RWPE1 (cell line): Measurements from ENCODE around the gene CHML.

Experiments used
- CTCF ChIA-PET: fragments of 350-600 bp; sonication (Branson Sonifier 250); formaldehyde crosslinking; extraction: SDS; loops from one replicate; lab custom pipeline; 2021; lab: Yijun Ruan, JAX
- POLR2A ChIA-PET: fragments of 400-600 bp; formaldehyde crosslinking; extraction: SDS; loops from one replicate; lab custom pipeline; 2020; ENCODE audit warnings: antibody characterized with exemption; ENCODE audit not compliant: low non-redundant PET; lab: Yijun Ruan, JAX
- DNase-seq: peaks from one replicate; pipeline ENCODE4 v3.0.0; 2012; ENCODE audit warnings: low spot score
- H3K27ac ChIP-seq: fragments of 450-650 bp; 2 replicates; pipeline ENCODE4 v1.5.1; 2017
- CTCF ChIP-seq: fragments of 450-650 bp; conservative IDR thresholded peaks from 2 replicates; pipeline ENCODE4 v1.5.1; 2017; ENCODE audit warnings: low read depth, mild to moderate bottlenecking

Gene CHML

DNA sequence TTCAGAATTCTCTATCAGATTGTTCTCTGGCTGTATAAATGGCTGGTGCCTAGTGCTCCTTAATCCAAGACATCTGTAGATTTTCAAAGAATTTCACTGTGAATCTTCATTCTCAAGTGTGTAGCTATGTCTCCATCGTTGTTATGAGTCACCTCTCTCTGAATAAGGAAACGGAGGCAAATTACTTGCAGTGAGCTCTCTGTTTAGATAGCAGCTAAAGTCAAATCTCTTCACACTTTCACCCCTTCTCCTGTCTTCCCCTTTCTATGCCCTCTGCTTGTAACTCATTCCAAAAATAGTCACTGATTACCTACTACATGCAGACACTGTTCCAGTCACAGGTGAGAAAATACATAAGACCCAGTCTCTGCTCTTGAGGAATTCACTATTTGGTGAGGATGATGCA lies 39.7 kb downstream of the CHML start:
- TF ChIP-seq CTCF = no peak
- ChIA-PET POLR2A (no interaction called here), CTCF (interaction anchor here (1.1 kb wide), 1 partner anchor 11 kb away, joined by 5 read pairs; no protein-coding TSS in a partner anchor)
- no peak for DNase-seq
- no peak overlapping the region for H3K27ac ChIP-seq

DNA sequence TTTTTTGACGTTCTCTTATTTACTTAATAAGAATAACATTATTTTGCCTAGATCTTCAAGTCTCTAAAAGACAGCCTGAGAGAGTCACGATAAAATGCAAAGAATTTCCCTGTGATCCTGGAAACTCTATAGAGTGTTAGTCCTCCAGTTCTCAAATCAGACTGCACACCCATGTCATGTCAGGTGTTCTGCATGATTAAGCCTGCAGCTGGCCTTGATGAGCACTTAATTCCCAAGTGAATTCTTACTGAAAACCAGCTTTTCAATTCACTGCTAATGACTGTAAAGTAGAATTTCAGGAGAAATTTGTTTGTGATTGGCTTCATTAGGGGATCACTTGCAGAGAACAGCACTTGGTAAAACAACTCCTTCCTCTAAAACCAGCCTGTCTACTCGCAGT lies 41.9 kb downstream of the CHML start:
- DNase-seq = no peak
- no peak for TF ChIP-seq CTCF
- CTCF ChIA-PET = no interaction called here
- no peak overlapping the region for H3K27ac ChIP-seq
- POLR2A ChIA-PET = no interaction called here

DNA sequence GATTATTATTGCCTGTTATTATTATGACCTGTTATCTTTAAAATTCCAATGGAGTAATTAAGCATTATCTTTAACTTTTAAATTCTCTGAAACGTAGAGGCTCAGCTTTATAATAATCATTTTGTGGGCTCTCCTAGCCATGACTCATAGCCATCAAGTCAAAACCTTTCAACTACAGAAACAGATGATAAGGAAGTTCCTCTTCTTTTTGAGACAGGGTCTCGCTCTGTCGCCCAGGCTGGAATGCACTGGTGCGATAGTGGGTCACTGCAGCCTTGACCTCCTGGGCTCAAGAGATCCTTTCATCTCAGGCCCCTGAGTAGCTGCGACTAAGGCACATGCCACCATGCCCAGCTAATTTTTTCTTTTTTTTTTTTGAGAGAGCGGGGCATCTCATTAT lies 43.5 kb downstream of the CHML start:
- ChIA-PET POLR2A (no interaction called here), CTCF (interaction anchor here (0.6 kb wide), 1 partner anchor 59 kb away, joined by 3 read pairs; no protein-coding TSS in a partner anchor)
- no peak for DNase-seq
- TF ChIP-seq CTCF = no peak
- no peak overlapping the region for H3K27ac ChIP-seq

DNA sequence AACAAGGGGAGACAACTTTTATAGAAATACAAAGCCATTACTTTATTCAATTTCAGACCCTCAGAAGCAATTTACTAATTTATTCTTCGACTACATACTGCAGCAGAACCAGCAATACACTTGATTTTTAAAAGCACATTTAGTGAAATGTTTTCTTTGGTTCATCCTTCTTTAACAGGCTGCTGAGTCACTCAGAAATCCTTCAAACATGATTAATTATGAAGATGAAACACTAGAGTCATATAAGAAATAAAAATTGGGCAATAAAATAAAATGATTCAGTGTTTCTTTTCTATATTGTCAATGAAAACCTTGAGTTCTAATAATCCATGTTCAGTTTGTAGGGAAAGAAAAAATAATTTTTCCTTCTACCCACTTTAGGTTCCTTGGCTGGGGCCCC lies 47.0 kb downstream of the CHML start:
- DNase-seq = peak; percentile 55
- ChIA-PET POLR2A (no interaction called here), CTCF (no interaction called here)
- peak overlapping the region; percentile 77 for H3K27ac ChIP-seq
- no peak for TF ChIP-seq CTCF

- peak; percentile 87 for DNase-seq
- H3K27ac ChIP-seq = peak overlapping the region; percentile 77
- ChIA-PET CTCF (no interaction called here), POLR2A (no interaction called here)
- no peak for TF ChIP-seq CTCF
Measured at GRCh38 chr1:241592273-241592958, 47.8 kb downstream of the CHML start.

- H3K27ac ChIP-seq = no peak overlapping the region
- no peak for DNase-seq
- TF ChIP-seq CTCF = no peak
- CTCF ChIA-PET = interaction anchor here (1.1 to 1.3 kb wide), 2 partner anchors 18 to 19 kb away, joined by 3 to 4 read pairs; no protein-coding TSS in a partner anchor
- POLR2A ChIA-PET = no interaction called here
Measured at GRCh38 chr1:241591736-241592135, 48.4 kb downstream of the CHML start.
